ENCODE measurements around the gene DSCAML1. TPM values are rescaled to one million over a fixed set of nuclear protein-coding genes. Genes with fewer than 3 reads are reported as not detected.

The DSCAML1 gene
- total and polyA plus RNA-seq, 7 donors: 0.04 to 0.52 (median 0.06) TPM

- Histone ChIP-seq H3K9me3 (no peaks in the 10 kb centered on the region), H3K4me1 (peaks cover 12% of the 10 kb centered on the region), H3K27me3 (ENCODE audit: insufficient read depth in 3 of 3, low read length in 2 of 3) (no peaks in the 10 kb centered on the region), H3K36me3 (ENCODE audit: insufficient read depth in 1 of 2, low read depth in 1 of 2) (no peaks in the 10 kb centered on the region), H3K4me3 (no peak overlapping the region), H3K27ac (no peak overlapping the region)
- ATAC-seq: no peak
- no peak for TF ChIP-seq CTCF (IDR thresholded peaks at IDR 0.05)
- 92 to 93% (median 92%) methylated on average over 8 of the region's 8 CpGs for WGBS, 3 donors
- DNase-seq: no peak
- intact Hi-C loops (cut with DNase I): no loop called here
Observed at GRCh38 chr11:117832511-117832910, 35.5 kb upstream of the DSCAML1 start.

GRCh38 chr11:117831661-117832415 is 34.8 kb upstream of the DSCAML1 start:
- H3K36me3 ChIP-seq (ENCODE audit: insufficient read depth in 1 of 2, low read depth in 1 of 2): no peaks in the 10 kb centered on the region
- peaks cover 12% of the 10 kb centered on the region for H3K4me1 ChIP-seq
- ATAC-seq (no peak), DNase-seq (no peak)
- H3K27ac ChIP-seq: no peak overlapping the region
- 77 to 88% (median 84%) methylated on average over 7 of the region's 7 CpGs for WGBS, 3 donors
- no peaks in the 10 kb centered on the region for H3K27me3 ChIP-seq (ENCODE audit: insufficient read depth in 3 of 3, low read length in 2 of 3)
- no peak overlapping the region for H3K4me3 ChIP-seq
- no peaks in the 10 kb centered on the region for H3K9me3 ChIP-seq
- no peak for TF ChIP-seq CTCF (IDR thresholded peaks at IDR 0.05)
- intact Hi-C loops (cut with DNase I): no loop called here

GRCh38 chr11:117830674-117831351 is 33.8 kb upstream of the DSCAML1 start:
- no peak for ATAC-seq
- no peaks in the 10 kb centered on the region for H3K9me3 ChIP-seq
- H3K27me3 ChIP-seq (ENCODE audit: insufficient read depth in 3 of 3, low read length in 2 of 3): no peaks in the 10 kb centered on the region
- no peak for DNase-seq
- intact Hi-C loops (cut with DNase I): no loop called here
- no peak overlapping the region for H3K27ac ChIP-seq
- H3K4me1 ChIP-seq: peaks cover 12% of the 10 kb centered on the region
- TF ChIP-seq CTCF (IDR thresholded peaks at IDR 0.05): no peak
- H3K4me3 ChIP-seq: no peak overlapping the region
- WGBS, 3 donors: 61 to 83% (median 81%) methylated on average over 6 of the region's 6 CpGs
- H3K36me3 ChIP-seq (ENCODE audit: insufficient read depth in 1 of 2, low read depth in 1 of 2): no peaks in the 10 kb centered on the region

GRCh38 chr11:117830072-117830471 is 33.1 kb upstream of the DSCAML1 start:
- Histone ChIP-seq H3K4me3 (no peak overlapping the region), H3K27me3 (ENCODE audit: insufficient read depth in 3 of 3, low read length in 2 of 3) (no peaks in the 10 kb centered on the region), H3K36me3 (ENCODE audit: insufficient read depth in 1 of 2, low read depth in 1 of 2) (no peaks in the 10 kb centered on the region), H3K27ac (no peak overlapping the region), H3K4me1 (peaks cover 12% of the 10 kb centered on the region), H3K9me3 (no peaks in the 10 kb centered on the region)
- no peak for DNase-seq
- intact Hi-C loops (cut with DNase I): no loop called here
- no peak for TF ChIP-seq CTCF (IDR thresholded peaks at IDR 0.05)
- ATAC-seq: no peak
- 77 to 89% (median 88%) methylated on average over 14 of the region's 14 CpGs for WGBS, 3 donors

All from psoas muscle (tissue), 8 donors.